ENCODE data around the gene NKX1-1. TPM values are rescaled to one million over a fixed set of nuclear protein-coding genes. Genes with fewer than 3 reads are reported as not detected.

The NKX1-1 gene
- total and polyA plus RNA-seq, 2 of the 8 experiments (the other 6 are each of a cell fraction or from before 2014, with no cell fraction given), result not detected

GRCh38 chr4:1359144-1359501 is 47.1 kb downstream of the NKX1-1 start (continued):
- TF ChIP-seq CHD7 (IDR thresholded peaks at IDR 0.05; ENCODE audit: insufficient replicate concordance, low read length) (no peak), TBP (IDR thresholded peaks at IDR 0.05; ENCODE audit: low read depth, low read length) (no peak), JUND (IDR thresholded peaks at IDR 0.05; ENCODE audit: low read length) (no peak), MAFK (IDR thresholded peaks at IDR 0.05; ENCODE audit: low read depth, low read length) (no peak), HDAC2 (IDR thresholded peaks at IDR 0.05; ENCODE audit: borderline replicate concordance in 1 of 2, low read depth in 2 of 2, low read length in 2 of 2) (no peak), POLR2A (IDR thresholded peaks at IDR 0.05; ENCODE audit: control extremely low read depth in 1 of 2, low read depth in 2 of 2, low read length in 2 of 2) (no peak), GTF2F1 (IDR thresholded peaks at IDR 0.05; ENCODE audit: borderline replicate concordance, low read depth, low read length) (no peak), SIN3A (conservative IDR thresholded peaks at IDR 0.05 in 1 of 2, IDR thresholded peaks at IDR 0.05 in 1 of 2; ENCODE audit: low read depth in 1 of 2, low read length in 2 of 2) (no peak), EGR1 (IDR thresholded peaks at IDR 0.05; ENCODE audit: borderline replicate concordance, low read depth, low read length) (no peak), TEAD4 (IDR thresholded peaks at IDR 0.05; ENCODE audit: low read depth, low read length) (no peak)
- TF ChIP-seq, protein P1, sequence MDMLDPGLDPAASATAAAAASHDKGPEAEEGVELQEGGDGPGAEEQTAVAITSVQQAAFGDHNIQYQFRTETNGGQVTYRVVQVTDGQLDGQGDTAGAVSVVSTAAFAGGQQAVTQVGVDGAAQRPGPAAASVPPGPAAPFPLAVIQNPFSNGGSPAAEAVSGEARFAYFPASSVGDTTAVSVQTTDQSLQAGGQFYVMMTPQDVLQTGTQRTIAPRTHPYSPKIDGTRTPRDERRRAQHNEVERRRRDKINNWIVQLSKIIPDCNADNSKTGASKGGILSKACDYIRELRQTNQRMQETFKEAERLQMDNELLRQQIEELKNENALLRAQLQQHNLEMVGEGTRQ (IDR thresholded peaks at IDR 0.05; ENCODE audit: low read length), result no peak

All from H1 (cell line).